Effector memory CD8-positive, alpha-beta T cell (primary cell): ENCODE data around the gene SMCO3.

Source experiments
- ATAC-seq: fragments of 150-1000 bp; cut with Tn5 transposase; replicated peaks from 2 replicates; pipeline ENCODE4 v1.10.0; 2021; ENCODE audit warnings: mild to moderate bottlenecking, moderate library complexity
- DNase-seq, 3 experiments: peaks; one replicate each; pipeline ENCODE4 v3.0.0; 2021
- H3K27ac Mint-ChIP-seq, 2 donors: one replicate each; pipeline ENCODE4 v1.8.0; 2022; ENCODE audit warnings: mild to moderate bottlenecking in 2 of 2, mixed read lengths in 2 of 2, moderate library complexity in 2 of 2
- H3K27me3 Mint-ChIP-seq, 2 donors: one replicate each; pipeline ENCODE4 v1.8.0; 2022; ENCODE audit warnings: mixed read lengths in 2 of 2
- H3K36me3 Mint-ChIP-seq: one replicate; pipeline ENCODE4 v1.8.0; 2022; ENCODE audit warnings: mild to moderate bottlenecking, moderate library complexity, mixed read lengths; ENCODE audit not compliant: insufficient read depth
- H3K4me1 Mint-ChIP-seq, 2 donors: one replicate each; pipeline ENCODE4 v1.8.0; 2022; ENCODE audit warnings: low read depth in 2 of 2, mixed read lengths in 2 of 2
- H3K4me3 Mint-ChIP-seq, 2 donors: one replicate each; pipeline ENCODE4 v1.8.0; 2022; ENCODE audit warnings: mild to moderate bottlenecking in 2 of 2, mixed read lengths in 2 of 2, moderate library complexity in 2 of 2
- H3K9me3 Mint-ChIP-seq, 2 donors: one replicate each; pipeline ENCODE4 v1.8.0; 2022; ENCODE audit warnings: mixed read lengths in 2 of 2
- total RNA-seq, 9 experiments: gene quantifications; one replicate each; lab custom pipeline; 2026; lab: John Stamatoyannopoulos, UW

SMCO3 gene
- total RNA-seq, result 0 reads per million in 9 experiments

GRCh38 chr12:14814014-14814413 lies at the start of gene SMCO3:
SMCO3 (minus strand) TSS chr12:14814182; CDS start chr12:14806680, 7,502 bp downstream.
- H3K9me3 Mint-ChIP-seq, result no peaks in the 10 kb centered on the region
- H3K36me3 Mint-ChIP-seq, result no peaks in the 10 kb centered on the region
- H3K4me1 Mint-ChIP-seq, result peaks cover 0 to 2% of the 10 kb centered on the region in 2 donors
- ATAC-seq (no peak), DNase-seq (no peak)
- H3K4me3 Mint-ChIP-seq, result no peak within 1 kb of the TSS
- H3K27me3 Mint-ChIP-seq, result peaks cover 7 to 14% of the 10 kb centered on the region in 2 donors
- no peak within 1 kb of the TSS for H3K27ac Mint-ChIP-seq

GRCh38 chr12:14860490-14860889 lies 46.5 kb upstream of the SMCO3 start:
- no peak for ATAC-seq
- peaks cover 0 to 3% of the 10 kb centered on the region in 2 donors for H3K9me3 Mint-ChIP-seq
- peaks cover 0 to 6% of the 10 kb centered on the region in 2 donors for H3K27me3 Mint-ChIP-seq
- no peak overlapping the region for H3K27ac Mint-ChIP-seq
- no peak for DNase-seq
- no peak overlapping the region for H3K4me3 Mint-ChIP-seq
- H3K36me3 Mint-ChIP-seq, result no peaks in the 10 kb centered on the region
- H3K4me1 Mint-ChIP-seq, result no peaks in the 10 kb centered on the region

DNA sequence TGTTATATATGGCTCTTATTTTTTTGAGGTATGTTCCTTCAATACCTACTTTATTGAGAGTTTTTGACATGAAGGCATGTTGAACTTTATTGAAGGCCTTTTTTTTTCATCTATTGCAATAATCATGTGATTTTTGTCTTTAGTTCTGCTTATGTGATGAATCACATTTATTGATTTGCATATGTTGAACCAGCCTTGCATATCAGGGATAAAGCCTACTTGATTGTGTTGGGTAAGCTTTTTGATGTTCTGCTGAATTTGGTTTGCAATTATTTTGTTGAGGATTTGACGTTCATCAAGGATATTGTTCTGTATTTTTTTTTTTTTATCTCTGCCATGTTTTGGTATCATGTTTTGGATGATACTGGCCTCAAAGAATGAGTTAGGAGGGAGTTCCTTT lies 44.5 kb upstream of the SMCO3 start:
- H3K27ac Mint-ChIP-seq, result no peak overlapping the region
- H3K4me1 Mint-ChIP-seq, result no peaks in the 10 kb centered on the region
- no peak for DNase-seq
- H3K9me3 Mint-ChIP-seq, result peaks cover 0 to 3% of the 10 kb centered on the region in 2 donors
- ATAC-seq, result no peak
- H3K27me3 Mint-ChIP-seq, result no peaks in the 10 kb centered on the region
- no peak overlapping the region for H3K4me3 Mint-ChIP-seq
- no peaks in the 10 kb centered on the region for H3K36me3 Mint-ChIP-seq

DNA sequence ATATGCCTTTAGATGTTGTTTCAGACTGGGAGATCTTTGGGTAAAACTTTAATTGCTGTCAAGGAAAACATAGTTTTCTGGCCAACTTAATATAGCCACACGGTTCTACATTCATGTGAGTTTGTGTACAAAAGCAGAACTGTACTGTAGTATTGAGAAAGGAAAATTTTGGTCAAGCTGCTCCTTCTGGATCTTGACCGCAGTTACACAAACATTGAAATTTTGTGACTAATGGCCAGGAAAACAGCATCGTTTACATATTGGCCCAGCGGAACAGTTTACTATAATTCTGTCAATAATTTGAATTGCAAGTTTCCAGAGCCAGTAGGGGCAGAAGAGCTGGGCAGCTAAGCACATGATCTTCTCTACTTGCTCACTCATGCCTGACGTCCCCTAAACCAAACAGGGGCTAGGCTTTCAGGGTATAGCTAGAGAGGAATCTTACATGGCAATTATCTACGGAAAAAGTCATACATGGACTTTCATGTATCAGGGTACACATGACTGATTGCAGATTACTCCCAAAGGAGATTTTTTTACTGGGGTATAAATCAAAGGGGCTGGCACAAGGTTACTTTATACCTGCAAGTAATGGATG lies 40.7 kb upstream of the SMCO3 start:
- H3K27me3 Mint-ChIP-seq, result no peaks in the 10 kb centered on the region
- H3K4me1 Mint-ChIP-seq, result no peaks in the 10 kb centered on the region
- no peaks in the 10 kb centered on the region for H3K36me3 Mint-ChIP-seq
- H3K4me3 Mint-ChIP-seq, result no peak overlapping the region
- DNase-seq (no peak), ATAC-seq (no peak)
- no peak overlapping the region for H3K27ac Mint-ChIP-seq
- H3K9me3 Mint-ChIP-seq, result no peaks in the 10 kb centered on the region

DNA sequence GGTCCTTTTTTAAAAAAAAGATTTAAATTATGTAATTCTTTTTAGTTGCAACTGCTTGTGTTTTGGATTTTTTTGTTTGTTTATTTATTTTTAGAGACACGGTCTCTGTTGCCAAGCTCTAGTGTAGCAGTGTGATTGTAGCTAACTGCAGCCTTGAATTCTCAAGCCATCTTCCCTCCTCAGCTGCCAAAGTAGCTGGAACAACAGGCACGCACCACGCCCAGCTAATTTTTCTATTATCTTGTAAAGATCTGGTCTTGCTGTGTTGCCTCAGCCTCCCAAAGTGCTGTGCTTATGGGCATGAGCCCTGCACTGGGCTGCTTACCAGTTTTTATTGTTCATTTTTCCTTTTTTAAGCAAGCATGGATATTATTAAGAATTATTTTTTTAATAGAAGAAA lies 40.0 kb upstream of the SMCO3 start:
- Mint-ChIP-seq H3K36me3 (no peaks in the 10 kb centered on the region), H3K4me1 (no peaks in the 10 kb centered on the region), H3K4me3 (no peak overlapping the region), H3K27ac (no peak overlapping the region), H3K9me3 (no peaks in the 10 kb centered on the region), H3K27me3 (no peaks in the 10 kb centered on the region)
- ATAC-seq, result no peak
- no peak for DNase-seq

- no peaks in the 10 kb centered on the region for H3K27me3 Mint-ChIP-seq
- H3K36me3 Mint-ChIP-seq, result no peaks in the 10 kb centered on the region
- H3K4me1 Mint-ChIP-seq, result no peaks in the 10 kb centered on the region
- no peak overlapping the region for H3K27ac Mint-ChIP-seq
- DNase-seq, result no peak
- no peak for ATAC-seq
- no peak overlapping the region for H3K4me3 Mint-ChIP-seq
- H3K9me3 Mint-ChIP-seq, result no peaks in the 10 kb centered on the region
Measured at GRCh38 chr12:14852880-14853279, 38.9 kb upstream of the SMCO3 start.

GRCh38 chr12:14850929-14851663 lies 37.1 kb upstream of the SMCO3 start:
- no peaks in the 10 kb centered on the region for H3K4me1 Mint-ChIP-seq
- no peaks in the 10 kb centered on the region for H3K9me3 Mint-ChIP-seq
- no peaks in the 10 kb centered on the region for H3K36me3 Mint-ChIP-seq
- peak overlapping the region in 1 of 2 donors; percentile 27 for H3K27ac Mint-ChIP-seq
- ATAC-seq (no peak), DNase-seq (no peak)
- H3K27me3 Mint-ChIP-seq, result no peaks in the 10 kb centered on the region
- H3K4me3 Mint-ChIP-seq, result no peak overlapping the region

DNA sequence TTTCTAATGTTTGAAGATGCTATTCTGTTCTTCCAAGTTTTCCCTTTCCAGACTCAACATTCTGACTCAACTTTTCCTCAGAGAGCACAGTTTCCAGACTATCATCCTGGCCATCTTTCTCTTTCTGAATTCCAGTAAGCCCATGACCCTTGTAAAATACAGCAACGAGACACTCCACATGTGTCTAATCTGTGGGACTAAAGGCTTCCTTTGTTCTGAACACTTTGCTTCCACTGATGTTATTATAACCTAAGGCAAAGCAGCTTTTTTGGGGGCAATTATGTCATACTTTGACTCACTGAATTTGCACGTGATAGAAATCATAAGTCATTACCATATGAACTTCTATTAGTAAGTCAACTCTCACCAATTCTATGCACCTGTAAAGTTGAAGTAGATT lies 35.7 kb upstream of the SMCO3 start:
- no peaks in the 10 kb centered on the region for H3K27me3 Mint-ChIP-seq
- DNase-seq (no peak), ATAC-seq (no peak)
- H3K4me3 Mint-ChIP-seq, result no peak overlapping the region
- no peak overlapping the region for H3K27ac Mint-ChIP-seq
- H3K36me3 Mint-ChIP-seq, result no peaks in the 10 kb centered on the region
- H3K9me3 Mint-ChIP-seq, result no peaks in the 10 kb centered on the region
- peaks cover 0 to 5% of the 10 kb centered on the region in 2 donors for H3K4me1 Mint-ChIP-seq

DNA sequence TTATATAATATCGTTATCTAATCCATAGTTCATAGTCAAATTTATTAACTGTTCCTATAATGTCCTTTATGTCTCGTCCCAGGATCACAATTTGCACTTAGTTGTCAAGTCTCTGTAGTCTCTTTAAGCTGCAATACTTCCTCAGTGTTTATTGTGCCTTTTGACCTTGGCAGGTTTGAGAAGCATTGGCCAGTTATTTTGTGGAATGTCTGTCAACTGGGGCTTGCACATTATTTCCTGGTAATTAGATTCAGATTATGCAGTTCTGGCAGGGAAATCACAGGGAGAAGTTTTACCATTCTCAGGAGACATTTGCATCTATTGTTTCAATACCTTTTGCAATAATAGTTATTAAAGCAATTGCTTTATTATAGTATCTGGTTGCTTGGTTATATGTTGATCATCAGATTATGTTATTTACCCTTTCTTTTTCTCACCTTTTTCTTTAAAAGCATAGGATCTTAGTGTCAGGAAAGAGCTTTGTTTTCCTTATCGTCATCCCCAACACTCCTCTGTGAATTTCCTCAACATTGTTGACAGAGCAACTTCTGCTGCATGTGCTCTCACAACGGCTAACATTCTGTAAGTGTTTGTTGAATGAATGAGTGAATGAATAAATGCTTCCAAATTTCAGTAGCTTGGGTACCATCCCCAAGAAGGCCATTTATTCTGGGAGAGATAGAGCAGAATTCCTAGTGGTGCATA lies 33.0 kb upstream of the SMCO3 start:
- DNase-seq (no peak), ATAC-seq (no peak)
- H3K36me3 Mint-ChIP-seq, result no peaks in the 10 kb centered on the region

GRCh38 chr12:14846042-14846587 lies 32.1 kb upstream of the SMCO3 start:
- H3K36me3 Mint-ChIP-seq, result no peaks in the 10 kb centered on the region
- DNase-seq (no peak), ATAC-seq (no peak)
- H3K9me3 Mint-ChIP-seq, result no peaks in the 10 kb centered on the region
- H3K4me1 Mint-ChIP-seq, result peaks cover 0 to 5% of the 10 kb centered on the region in 2 donors
- no peaks in the 10 kb centered on the region for H3K27me3 Mint-ChIP-seq
- no peak overlapping the region for H3K27ac Mint-ChIP-seq
- H3K4me3 Mint-ChIP-seq, result no peak overlapping the region

More for the DNA sequence above, 33.0 kb upstream of the SMCO3 start:
- Mint-ChIP-seq H3K27me3 (no peaks in the 10 kb centered on the region), H3K9me3 (no peaks in the 10 kb centered on the region), H3K4me3 (no peak overlapping the region), H3K27ac (no peak overlapping the region), H3K4me1 (peaks cover 0 to 5% of the 10 kb centered on the region in 2 donors)

DNA sequence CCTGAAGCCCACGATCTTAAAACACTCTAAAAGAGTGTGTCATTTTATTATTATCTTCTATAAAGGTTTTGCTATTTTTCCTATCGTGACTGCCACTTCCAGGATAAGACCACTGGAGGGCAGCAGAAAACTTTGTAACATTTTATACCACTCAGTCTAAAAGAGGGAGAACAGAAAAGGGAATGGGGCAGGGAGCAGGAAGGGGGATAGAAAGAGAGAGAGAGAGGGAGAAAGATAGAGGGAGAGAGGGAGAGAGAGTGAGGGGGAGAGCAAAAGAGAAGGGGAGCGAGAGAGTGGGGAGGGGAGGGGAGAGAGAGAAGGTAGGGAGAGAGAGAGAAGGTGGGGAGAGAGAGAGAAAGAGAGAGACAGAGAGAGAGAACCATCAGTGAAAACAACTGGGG lies 31.4 kb upstream of the SMCO3 start:
- peaks cover 0 to 5% of the 10 kb centered on the region in 2 donors for H3K4me1 Mint-ChIP-seq
- H3K27me3 Mint-ChIP-seq, result peaks cover 4% of the 10 kb centered on the region in 2 donors
- peak overlapping the region in 1 of 2 donors; percentile 67 for H3K27ac Mint-ChIP-seq
- no peaks in the 10 kb centered on the region for H3K9me3 Mint-ChIP-seq
- peak; percentile 70 for ATAC-seq
- no peaks in the 10 kb centered on the region for H3K36me3 Mint-ChIP-seq
- DNase-seq, result peak; percentile 38 to 54 (median 39)
- H3K4me3 Mint-ChIP-seq, result peak overlapping the region in 1 of 2 donors; percentile 0

DNA sequence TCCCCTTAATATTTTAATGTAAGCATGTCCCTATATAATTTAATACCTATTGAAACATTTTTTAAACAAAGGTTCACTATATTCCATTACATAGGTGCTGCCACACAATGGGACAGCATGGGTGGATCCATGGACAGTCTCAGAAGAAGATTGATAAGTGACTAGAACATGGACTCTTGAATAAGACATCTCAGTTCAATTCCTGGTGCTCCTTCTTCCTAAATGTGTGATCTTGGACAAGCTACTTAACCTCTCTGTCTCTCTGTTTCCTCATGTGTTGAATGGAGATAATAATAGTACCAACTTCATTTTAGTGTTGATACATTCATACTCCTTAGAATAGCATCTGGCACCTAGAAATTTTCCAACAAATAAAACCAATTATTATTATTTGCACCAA lies 30.4 kb upstream of the SMCO3 start:
- peaks cover 0 to 5% of the 10 kb centered on the region in 2 donors for H3K4me1 Mint-ChIP-seq
- peaks cover 13 to 14% of the 10 kb centered on the region in 2 donors for H3K27me3 Mint-ChIP-seq
- no peak for ATAC-seq
- DNase-seq, result no peak
- no peak overlapping the region for H3K27ac Mint-ChIP-seq
- H3K36me3 Mint-ChIP-seq, result no peaks in the 10 kb centered on the region
- H3K9me3 Mint-ChIP-seq, result no peaks in the 10 kb centered on the region
- no peak overlapping the region for H3K4me3 Mint-ChIP-seq

DNA sequence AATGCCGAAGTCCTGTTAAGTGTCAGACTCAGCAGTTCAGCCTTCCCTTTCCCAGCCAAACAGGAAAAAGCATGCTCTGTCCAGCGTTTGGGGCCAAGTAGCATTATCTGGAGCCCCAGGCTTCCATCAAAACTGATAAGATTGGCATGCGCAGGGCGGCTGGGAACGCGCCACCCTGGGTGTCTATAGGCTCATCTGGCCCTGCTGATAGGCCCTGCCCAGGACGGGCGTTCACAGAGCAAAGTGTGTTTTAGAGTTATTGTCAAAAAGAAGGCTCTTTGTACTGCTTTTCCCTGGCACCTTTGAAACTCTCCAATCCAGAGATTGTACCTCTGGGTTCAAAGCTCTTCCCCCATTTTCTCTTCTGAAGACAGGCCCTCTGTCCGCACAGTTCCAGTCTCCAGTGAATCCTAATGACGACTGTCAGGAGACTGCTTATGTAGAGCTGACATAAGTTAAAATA lies 29.5 kb upstream of the SMCO3 start, which contains the start of gene ART4:
Gene ART4 (minus strand): TSS at position 102 of the 463 bp plus-strand sequence. CDS start 413 bp downstream, outside the sequence.
- H3K4me1 Mint-ChIP-seq, result peaks cover 0 to 5% of the 10 kb centered on the region in 2 donors
- H3K9me3 Mint-ChIP-seq, result no peaks in the 10 kb centered on the region
- no peak for ATAC-seq
- DNase-seq, result no peak
- peaks cover 19 to 23% of the 10 kb centered on the region in 2 donors for H3K27me3 Mint-ChIP-seq
- H3K36me3 Mint-ChIP-seq, result no peaks in the 10 kb centered on the region
- H3K4me3 Mint-ChIP-seq, result no peak within 1 kb of the TSS
- H3K27ac Mint-ChIP-seq, result no peak within 1 kb of the TSS
